ENCODE data around the gene SLC25A21.

DNA sequence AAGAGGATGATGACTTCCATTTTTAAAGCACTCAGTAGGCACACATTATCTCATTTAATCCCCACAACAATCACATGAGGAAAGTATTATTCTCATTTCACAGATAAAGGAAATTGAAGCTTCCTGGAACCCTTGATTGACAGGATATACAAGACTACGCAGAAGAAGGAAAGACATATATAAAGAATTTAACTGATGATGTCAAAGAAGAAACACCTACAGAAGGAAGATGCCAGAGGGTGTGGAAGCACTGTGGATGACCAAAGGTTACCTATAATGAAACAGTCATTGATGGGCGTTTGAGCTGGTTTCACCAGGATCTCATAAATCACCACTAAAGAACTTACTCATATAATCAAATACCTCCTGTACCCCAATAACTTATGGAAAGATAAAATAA is 197.4 kb downstream of the SLC25A21 start:
- TF ChIP-seq, protein P1, sequence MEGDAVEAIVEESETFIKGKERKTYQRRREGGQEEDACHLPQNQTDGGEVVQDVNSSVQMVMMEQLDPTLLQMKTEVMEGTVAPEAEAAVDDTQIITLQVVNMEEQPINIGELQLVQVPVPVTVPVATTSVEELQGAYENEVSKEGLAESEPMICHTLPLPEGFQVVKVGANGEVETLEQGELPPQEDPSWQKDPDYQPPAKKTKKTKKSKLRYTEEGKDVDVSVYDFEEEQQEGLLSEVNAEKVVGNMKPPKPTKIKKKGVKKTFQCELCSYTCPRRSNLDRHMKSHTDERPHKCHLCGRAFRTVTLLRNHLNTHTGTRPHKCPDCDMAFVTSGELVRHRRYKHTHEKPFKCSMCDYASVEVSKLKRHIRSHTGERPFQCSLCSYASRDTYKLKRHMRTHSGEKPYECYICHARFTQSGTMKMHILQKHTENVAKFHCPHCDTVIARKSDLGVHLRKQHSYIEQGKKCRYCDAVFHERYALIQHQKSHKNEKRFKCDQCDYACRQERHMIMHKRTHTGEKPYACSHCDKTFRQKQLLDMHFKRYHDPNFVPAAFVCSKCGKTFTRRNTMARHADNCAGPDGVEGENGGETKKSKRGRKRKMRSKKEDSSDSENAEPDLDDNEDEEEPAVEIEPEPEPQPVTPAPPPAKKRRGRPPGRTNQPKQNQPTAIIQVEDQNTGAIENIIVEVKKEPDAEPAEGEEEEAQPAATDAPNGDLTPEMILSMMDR (IDR thresholded peaks at IDR 0.05): no peak
- TF ChIP-seq POLR2AphosphoS5 (IDR thresholded peaks at IDR 0.05): no peak
- TF ChIP-seq POLR2A (IDR thresholded peaks at IDR 0.05): no peak
- no peak for TF ChIP-seq EP300 (IDR thresholded peaks at IDR 0.05)

Data from suprapubic skin (tissue), 4 donors.